H9 (cell line): Measurements from ENCODE around the gene CDCP2. TPM values are rescaled to one million over a fixed set of nuclear protein-coding genes. Genes with fewer than 3 reads are reported as not detected.

Source experiments
- DNase-seq: peaks from one replicate; pipeline ENCODE4 v3.0.0-alpha.2; 2017
- H2AFZ ChIP-seq: one replicate; pipeline ENCODE4 v1.6.1; 2013; ENCODE audit warnings: mild to moderate bottlenecking, low read length, control low read depth, moderate library complexity
- H2AK5ac ChIP-seq: 2 replicates; pipeline ENCODE4 v1.6.1; 2013; ENCODE audit warnings: low read length, control low read depth, mixed read lengths; ENCODE audit not compliant: insufficient read length
- H2BK120ac ChIP-seq: one replicate; pipeline ENCODE4 v1.6.1; 2013; ENCODE audit warnings: low read depth, mild to moderate bottlenecking, low read length, control low read depth, inconsistent platforms; ENCODE audit not compliant: poor library complexity, severe bottlenecking
- H2BK12ac ChIP-seq: 2 replicates; pipeline ENCODE4 v1.6.1; 2013; ENCODE audit warnings: low read length, control low read depth, mixed read lengths, low read depth; ENCODE audit not compliant: insufficient read length
- H2BK15ac ChIP-seq: 2 replicates; pipeline ENCODE4 v1.6.1; 2013; ENCODE audit warnings: low read depth, low read length, control low read depth
- H2BK20ac ChIP-seq: one replicate; pipeline ENCODE4 v1.6.1; 2013; ENCODE audit warnings: low read depth, mild to moderate bottlenecking, low read length, control low read depth, inconsistent platforms; ENCODE audit not compliant: poor library complexity, severe bottlenecking
- H2BK5ac ChIP-seq: 2 replicates; pipeline ENCODE4 v1.6.1; 2013; ENCODE audit warnings: low read length, control low read depth, mixed read lengths; ENCODE audit not compliant: insufficient read length
- H3K14ac ChIP-seq: 2 replicates; pipeline ENCODE4 v1.6.1; 2013; ENCODE audit warnings: low read length, control low read depth; ENCODE audit not compliant: insufficient read depth
- H3K18ac ChIP-seq: 2 replicates; pipeline ENCODE4 v1.6.1; 2013; ENCODE audit warnings: low read depth, mild to moderate bottlenecking, mixed read lengths, low read length, control low read depth; ENCODE audit not compliant: insufficient read length
- H3K23ac ChIP-seq: 2 replicates; pipeline ENCODE4 v1.6.1; 2013; ENCODE audit warnings: low read length, control low read depth, mixed read lengths, low read depth; ENCODE audit not compliant: insufficient read length
- H3K23me2 ChIP-seq: 2 replicates; pipeline ENCODE4 v1.6.1; 2013; ENCODE audit warnings: low read depth, mild to moderate bottlenecking, mixed read lengths, low read length, control low read depth; ENCODE audit not compliant: insufficient read length, poor library complexity, severe bottlenecking
- H3K27ac ChIP-seq: 2 replicates; pipeline ENCODE4 v1.5.1; 2013; ENCODE audit warnings: low read length, control low read depth, mixed read lengths, low read depth; ENCODE audit not compliant: insufficient read length
- H3K27me3 ChIP-seq: 2 replicates; pipeline ENCODE4 v1.6.1; 2013; ENCODE audit warnings: low read length, control low read depth, inconsistent platforms; ENCODE audit not compliant: insufficient read depth
- H3K4ac ChIP-seq: 2 replicates; pipeline ENCODE4 v1.6.1; 2013; ENCODE audit warnings: low read depth, mild to moderate bottlenecking, control low read depth, inconsistent platforms, low read length, moderate library complexity
- H3K4me1 ChIP-seq: 2 replicates; pipeline ENCODE4 v1.6.1; 2013; ENCODE audit warnings: low read length, control low read depth, inconsistent platforms; ENCODE audit not compliant: insufficient read depth
- H3K4me2 ChIP-seq: 2 replicates; pipeline ENCODE4 v1.6.1; 2013; ENCODE audit warnings: low read length, control low read depth, mixed read lengths; ENCODE audit not compliant: insufficient read length, insufficient read depth
- H3K56ac ChIP-seq: 2 replicates; pipeline ENCODE4 v1.6.1; 2013; ENCODE audit warnings: low read depth, mild to moderate bottlenecking, mixed read lengths, low read length, control low read depth; ENCODE audit not compliant: insufficient read length
- H3K79me1 ChIP-seq: 2 replicates; pipeline ENCODE4 v1.6.1; 2013; ENCODE audit warnings: low read depth, mild to moderate bottlenecking, moderate library complexity, low read length, control low read depth, inconsistent platforms; ENCODE audit not compliant: insufficient read depth, poor library complexity, severe bottlenecking
- H3K79me2 ChIP-seq: 2 replicates; pipeline ENCODE4 v1.6.1; 2013; ENCODE audit warnings: low read length, control low read depth, inconsistent platforms; ENCODE audit not compliant: insufficient read depth
- H3K9ac ChIP-seq: 2 replicates; pipeline ENCODE4 v1.6.1; 2013; ENCODE audit warnings: low read length, control low read depth, mixed read lengths; ENCODE audit not compliant: insufficient read length; ENCODE audit errors: extremely low read depth
- H3K9me3 ChIP-seq: one replicate; pipeline ENCODE4 v1.6.1; 2013; ENCODE audit warnings: low read depth, low read length, inconsistent platforms; ENCODE audit not compliant: control insufficient read depth
- H3T11ph ChIP-seq: one replicate; pipeline ENCODE4 v1.6.1; 2013; ENCODE audit warnings: mild to moderate bottlenecking, low read length, control low read depth, inconsistent platforms
- H4K20me1 ChIP-seq: one replicate; pipeline ENCODE4 v1.6.1; 2013; ENCODE audit not compliant: control insufficient read depth, insufficient read length, insufficient read depth
- H4K5ac ChIP-seq: 2 replicates; pipeline ENCODE4 v1.6.1; 2013; ENCODE audit warnings: low read depth, mild to moderate bottlenecking, mixed read lengths, low read length, control low read depth; ENCODE audit not compliant: insufficient read length
- H4K8ac ChIP-seq: replicated peaks from 2 replicates; pipeline ENCODE4 v1.6.1; 2013; ENCODE audit warnings: low read length, control low read depth, mixed read lengths, low read depth; ENCODE audit not compliant: insufficient read length
- H4K91ac ChIP-seq: 2 replicates; pipeline ENCODE4 v1.6.1; 2013; ENCODE audit warnings: low read depth, mild to moderate bottlenecking, moderate library complexity, mixed read lengths, low read length, control low read depth; ENCODE audit not compliant: insufficient read length
- H3K27ac Mint-ChIP-seq, 3 experiments: 2 replicates in 2 of 3; 3 replicates in 1 of 3; pipeline ENCODE4 v1.8.0; 2020 to 2021; ENCODE audit warnings: mixed read lengths in 3 of 3, mild to moderate bottlenecking in 1 of 3, moderate library complexity in 1 of 3
- H3K27me3 Mint-ChIP-seq: 2 replicates; pipeline ENCODE4 v1.8.0; 2021; ENCODE audit warnings: low read depth, mild to moderate bottlenecking, moderate library complexity, mixed read lengths
- H3K36me3 Mint-ChIP-seq, 3 experiments: 2 replicates in 2 of 3; 3 replicates in 1 of 3; pipeline ENCODE4 v1.8.0; 2020 to 2021; ENCODE audit warnings: low read depth in 3 of 3, mixed read lengths in 3 of 3; ENCODE audit not compliant: insufficient read depth in 1 of 3
- H3K4me1 Mint-ChIP-seq, 2 experiments: 2 replicates each; pipeline ENCODE4 v1.8.0; 2020; ENCODE audit warnings: mixed read lengths in 2 of 2
- H3K4me3 Mint-ChIP-seq, 2 experiments: 2 replicates in 1 of 2; 3 replicates in 1 of 2; pipeline ENCODE4 v1.8.0; 2020 to 2021; ENCODE audit warnings: mild to moderate bottlenecking in 2 of 2, mixed read lengths in 2 of 2, moderate library complexity in 1 of 2
- H3K9me3 Mint-ChIP-seq, 2 experiments: 2 replicates in 1 of 2; 3 replicates in 1 of 2; pipeline ENCODE4 v1.8.0; 2020; ENCODE audit warnings: mild to moderate bottlenecking in 2 of 2, mixed read lengths in 2 of 2, moderate library complexity in 1 of 2
- CTCF ChIP-seq: fragments of 200-600 bp; sonication (generic); conservative IDR thresholded peaks from 3 replicates; pipeline ENCODE4 v1.8.0; 2021; ENCODE audit warnings: antibody characterized with exemption, mild to moderate bottlenecking
- WGBS: extraction: QIAGEN DNeasy Blood & Tissue Kit; methylation state at CpG from one replicate; pipeline ENCODE4 v1.1.7; 2013; ENCODE audit warnings: missing lambda C conversion rate, low lambda C conversion rate, mixed read lengths; ENCODE audit not compliant: insufficient read length; ENCODE audit errors: extremely low coverage; 5-methylcytosine and 5-hydroxymethylcytosine counted together
- total RNA-seq: library from RNA; stranded (reverse); gene quantifications from 2 replicates; pipeline ENCODE4 v1.2.1, GENCODE V29; 2021

The CDCP2 gene
- total RNA-seq, 1 experiment from 2014 or later, result not detected

- H3K36me3 Mint-ChIP-seq, result peaks cover 8 to 13% (median 12%) of the 10 kb centered on the region in 3 experiments; a peak in 6 of 7 replicates
- peaks cover 2% of the 10 kb centered on the region in 2 experiments for H3K4me1 Mint-ChIP-seq
- no peak overlapping the region for H3K4me3 Mint-ChIP-seq
- Histone ChIP-seq H3K79me2 (no peaks in the 10 kb centered on the region), H2AK5ac (no peak overlapping the region), H3K27ac (no peak overlapping the region), H4K91ac (no peak overlapping the region), H2BK5ac (no peak overlapping the region), H3K4me1 (no peaks in the 10 kb centered on the region), H4K8ac (no peak overlapping the region), H3K18ac (no peak overlapping the region), H3K56ac (no peak overlapping the region), H2BK15ac (no peak overlapping the region), H3K4me2 (no peak overlapping the region), H2BK120ac (no peak overlapping the region), H4K20me1 (no peaks in the 10 kb centered on the region), H3K23me2 (no peaks in the 10 kb centered on the region), H3K27me3 (no peaks in the 10 kb centered on the region), H2BK12ac (no peak overlapping the region), H3K14ac (no peak overlapping the region), H2AFZ (no peak overlapping the region), H3K9me3 (no peaks in the 10 kb centered on the region), H3K23ac (no peak overlapping the region), H4K5ac (no peak overlapping the region), H3K9ac (no peak overlapping the region), H3K79me1 (no peaks in the 10 kb centered on the region), H3K4ac (no peak overlapping the region), H3T11ph (no peak overlapping the region), H2BK20ac (no peak overlapping the region)
- H3K27ac Mint-ChIP-seq, result no peak overlapping the region
- no peaks in the 10 kb centered on the region; a peak in 2 of 5 replicates for H3K9me3 Mint-ChIP-seq
- no CpG with 5 or more reads among the region's 3 CpGs for WGBS
- no peak for TF ChIP-seq CTCF
- DNase-seq, result no peak
- H3K27me3 Mint-ChIP-seq, result peaks cover 2% of the 10 kb centered on the region; the same call in 1 of the 2 replicates
These were observed 33.3 kb upstream of the CDCP2 start for GRCh38 chr1:54186056-54186455.
